ENCODE measurements around the gene ARHGEF26. TPM values are rescaled to one million over a fixed set of nuclear protein-coding genes. Genes with fewer than 3 reads are reported as not detected.

The ARHGEF26 gene
- polyA plus RNA-seq (2013, experiment 1 of 2) = 0.95 TPM
- polyA plus RNA-seq (2013, experiment 2 of 2) = 0.75 TPM

GRCh38 chr3:154120961-154121700, at the start of gene ARHGEF26:
Gene ARHGEF26, plus strand, starts transcription at chr3:154121390. Its CDS starts 603 bp downstream, at chr3:154121993.
- Histone ChIP-seq H2BK12ac (ENCODE audit: low read length in 2 of 2) (no peak within 1 kb of the TSS), H3K4ac (ENCODE audit: low read depth in 1 of 2, low read length in 2 of 2) (no peak within 1 kb of the TSS), H3K9me3 (ENCODE audit: control insufficient read depth, low read length) (no peaks in the 10 kb centered on the region), H2AFZ (ENCODE audit: low read depth, low read length) (peak within 1 kb of the TSS; percentile 73), H3K9ac (ENCODE audit: low read length) (peak within 1 kb of the TSS; percentile 81), H4K8ac (ENCODE audit: low read length) (peak within 1 kb of the TSS; percentile 59), H3K36me3 (ENCODE audit: control insufficient read depth in 1 of 2, insufficient read depth in 2 of 2, low read depth in 1 of 2, low read length in 2 of 2) (no peaks in the 10 kb centered on the region), H2BK5ac (ENCODE audit: low read depth, low read length, poor library complexity, severe bottlenecking) (no peak within 1 kb of the TSS), H3K4me1 (ENCODE audit: control insufficient read depth, insufficient read depth, low read depth, low read length) (peaks cover 11% of the 10 kb centered on the region), H3K4me3 (ENCODE audit: insufficient read depth in 1 of 2, low read depth in 1 of 2, low read length in 2 of 2) (peak within 1 kb of the TSS; percentile 79 to 88), H3K27me3 (ENCODE audit: control insufficient read depth in 1 of 2, insufficient read depth in 1 of 2, low read length in 2 of 2) (no peaks in the 10 kb centered on the region), H3K79me1 (replicated peaks; ENCODE audit: low read length, poor library complexity, severe bottlenecking) (peaks cover 6% of the 10 kb centered on the region), H4K91ac (ENCODE audit: low read length) (peak within 1 kb of the TSS; percentile 28), H3K4me2 (ENCODE audit: low read length, poor library complexity, severe bottlenecking) (peak within 1 kb of the TSS; percentile 99), H3K18ac (ENCODE audit: low read depth in 1 of 2, low read length in 2 of 2) (peak within 1 kb of the TSS; percentile 15 to 71), H2AK5ac (ENCODE audit: low read length, severe bottlenecking) (no peak within 1 kb of the TSS), H3K27ac (ENCODE audit: low read length, poor library complexity, severe bottlenecking) (no peak within 1 kb of the TSS), H2BK120ac (ENCODE audit: low read depth, low read length) (no peak within 1 kb of the TSS), H3K14ac (ENCODE audit: low read length in 2 of 2) (peak within 1 kb of the TSS in 1 of 2 experiments; percentile 46), H2BK15ac (ENCODE audit: low read depth, poor library complexity, severe bottlenecking) (no peak within 1 kb of the TSS), H3K23ac (ENCODE audit: low read length in 2 of 2) (peak within 1 kb of the TSS in 1 of 2 experiments; percentile 50)
- peak; percentile 70 for DNase-seq
- under 1% methylated on average over 61 of the region's 66 CpGs for WGBS

GRCh38 chr3:154074966-154075365, 46.2 kb upstream of the ARHGEF26 start:
- no peak overlapping the region for H2BK5ac ChIP-seq (ENCODE audit: low read depth, low read length, poor library complexity, severe bottlenecking)
- DNase-seq = no peak
- no peak overlapping the region for H2BK15ac ChIP-seq (ENCODE audit: low read depth, poor library complexity, severe bottlenecking)
- no peaks in the 10 kb centered on the region for H3K27me3 ChIP-seq (ENCODE audit: control insufficient read depth in 1 of 2, insufficient read depth in 1 of 2, low read length in 2 of 2)
- no peak overlapping the region for H2AK5ac ChIP-seq (ENCODE audit: low read length, severe bottlenecking)
- H4K8ac ChIP-seq (ENCODE audit: low read length) = no peak overlapping the region
- H2BK120ac ChIP-seq (ENCODE audit: low read depth, low read length) = no peak overlapping the region
- no peak overlapping the region for H3K4me3 ChIP-seq (ENCODE audit: insufficient read depth in 1 of 2, low read depth in 1 of 2, low read length in 2 of 2)
- no peak overlapping the region for H3K18ac ChIP-seq (ENCODE audit: low read depth in 1 of 2, low read length in 2 of 2)
- H3K27ac ChIP-seq (ENCODE audit: low read length, poor library complexity, severe bottlenecking) = no peak overlapping the region
- H2BK12ac ChIP-seq (ENCODE audit: low read length in 2 of 2) = no peak overlapping the region
- peaks cover 4% of the 10 kb centered on the region for H3K9me3 ChIP-seq (ENCODE audit: control insufficient read depth, low read length)
- H3K4me1 ChIP-seq (ENCODE audit: control insufficient read depth, insufficient read depth, low read depth, low read length) = no peaks in the 10 kb centered on the region
- H3K36me3 ChIP-seq (ENCODE audit: control insufficient read depth in 1 of 2, insufficient read depth in 2 of 2, low read depth in 1 of 2, low read length in 2 of 2) = no peaks in the 10 kb centered on the region
- H3K23ac ChIP-seq (ENCODE audit: low read length in 2 of 2) = no peak overlapping the region
- no peak overlapping the region for H3K4me2 ChIP-seq (ENCODE audit: low read length, poor library complexity, severe bottlenecking)
- no peak overlapping the region for H2AFZ ChIP-seq (ENCODE audit: low read depth, low read length)
- H3K4ac ChIP-seq (ENCODE audit: low read depth in 1 of 2, low read length in 2 of 2) = no peak overlapping the region
- no peak overlapping the region for H4K91ac ChIP-seq (ENCODE audit: low read length)
- no peak overlapping the region for H3K9ac ChIP-seq (ENCODE audit: low read length)
- no peak overlapping the region for H3K14ac ChIP-seq (ENCODE audit: low read length in 2 of 2)
- 100% methylated on average over 1 of the region's 2 CpGs for WGBS
- H3K79me1 ChIP-seq (replicated peaks; ENCODE audit: low read length, poor library complexity, severe bottlenecking) = no peaks in the 10 kb centered on the region

GRCh38 chr3:154078672-154079071, 42.5 kb upstream of the ARHGEF26 start:
- H2BK120ac ChIP-seq (ENCODE audit: low read depth, low read length) = no peak overlapping the region
- H2BK5ac ChIP-seq (ENCODE audit: low read depth, low read length, poor library complexity, severe bottlenecking) = no peak overlapping the region
- H3K9me3 ChIP-seq (ENCODE audit: control insufficient read depth, low read length) = peaks cover 4% of the 10 kb centered on the region
- no peak overlapping the region for H3K14ac ChIP-seq (ENCODE audit: low read length in 2 of 2)
- no peak overlapping the region for H2BK12ac ChIP-seq (ENCODE audit: low read length in 2 of 2)
- H3K27ac ChIP-seq (ENCODE audit: low read length, poor library complexity, severe bottlenecking) = no peak overlapping the region
- H3K4me1 ChIP-seq (ENCODE audit: control insufficient read depth, insufficient read depth, low read depth, low read length) = no peaks in the 10 kb centered on the region
- no peaks in the 10 kb centered on the region for H3K27me3 ChIP-seq (ENCODE audit: control insufficient read depth in 1 of 2, insufficient read depth in 1 of 2, low read length in 2 of 2)
- DNase-seq = no peak
- no peak overlapping the region for H3K23ac ChIP-seq (ENCODE audit: low read length in 2 of 2)
- no peak overlapping the region for H4K91ac ChIP-seq (ENCODE audit: low read length)
- no peak overlapping the region for H2BK15ac ChIP-seq (ENCODE audit: low read depth, poor library complexity, severe bottlenecking)
- H3K9ac ChIP-seq (ENCODE audit: low read length) = no peak overlapping the region
- no peak overlapping the region for H3K4me2 ChIP-seq (ENCODE audit: low read length, poor library complexity, severe bottlenecking)
- no peaks in the 10 kb centered on the region for H3K36me3 ChIP-seq (ENCODE audit: control insufficient read depth in 1 of 2, insufficient read depth in 2 of 2, low read depth in 1 of 2, low read length in 2 of 2)
- no peak overlapping the region for H3K4me3 ChIP-seq (ENCODE audit: insufficient read depth in 1 of 2, low read depth in 1 of 2, low read length in 2 of 2)
- H2AK5ac ChIP-seq (ENCODE audit: low read length, severe bottlenecking) = no peak overlapping the region
- H3K18ac ChIP-seq (ENCODE audit: low read depth in 1 of 2, low read length in 2 of 2) = no peak overlapping the region
- WGBS = 80% methylated on average over 7 of the region's 7 CpGs
- no peaks in the 10 kb centered on the region for H3K79me1 ChIP-seq (replicated peaks; ENCODE audit: low read length, poor library complexity, severe bottlenecking)
- H3K4ac ChIP-seq (ENCODE audit: low read depth in 1 of 2, low read length in 2 of 2) = no peak overlapping the region
- H4K8ac ChIP-seq (ENCODE audit: low read length) = no peak overlapping the region
- no peak overlapping the region for H2AFZ ChIP-seq (ENCODE audit: low read depth, low read length)

GRCh38 chr3:154081305-154081704, 39.9 kb upstream of the ARHGEF26 start:
- H4K8ac ChIP-seq (ENCODE audit: low read length) = no peak overlapping the region
- H3K23ac ChIP-seq (ENCODE audit: low read length in 2 of 2) = no peak overlapping the region
- H3K4me2 ChIP-seq (ENCODE audit: low read length, poor library complexity, severe bottlenecking) = no peak overlapping the region
- H3K27me3 ChIP-seq (ENCODE audit: control insufficient read depth in 1 of 2, insufficient read depth in 1 of 2, low read length in 2 of 2) = no peaks in the 10 kb centered on the region
- H2AK5ac ChIP-seq (ENCODE audit: low read length, severe bottlenecking) = no peak overlapping the region
- no peak overlapping the region for H2AFZ ChIP-seq (ENCODE audit: low read depth, low read length)
- H3K14ac ChIP-seq (ENCODE audit: low read length in 2 of 2) = no peak overlapping the region
- H3K18ac ChIP-seq (ENCODE audit: low read depth in 1 of 2, low read length in 2 of 2) = no peak overlapping the region
- no peak for DNase-seq
- no peak overlapping the region for H2BK15ac ChIP-seq (ENCODE audit: low read depth, poor library complexity, severe bottlenecking)
- no peak overlapping the region for H2BK12ac ChIP-seq (ENCODE audit: low read length in 2 of 2)
- no peak overlapping the region for H3K9ac ChIP-seq (ENCODE audit: low read length)
- no peaks in the 10 kb centered on the region for H3K79me1 ChIP-seq (replicated peaks; ENCODE audit: low read length, poor library complexity, severe bottlenecking)
- no peak overlapping the region for H4K91ac ChIP-seq (ENCODE audit: low read length)
- no peak overlapping the region for H3K4me3 ChIP-seq (ENCODE audit: insufficient read depth in 1 of 2, low read depth in 1 of 2, low read length in 2 of 2)
- H2BK120ac ChIP-seq (ENCODE audit: low read depth, low read length) = no peak overlapping the region
- H3K27ac ChIP-seq (ENCODE audit: low read length, poor library complexity, severe bottlenecking) = no peak overlapping the region
- WGBS = 86% methylated on average over 2 of the region's 2 CpGs
- no peaks in the 10 kb centered on the region for H3K36me3 ChIP-seq (ENCODE audit: control insufficient read depth in 1 of 2, insufficient read depth in 2 of 2, low read depth in 1 of 2, low read length in 2 of 2)
- no peak overlapping the region for H2BK5ac ChIP-seq (ENCODE audit: low read depth, low read length, poor library complexity, severe bottlenecking)
- no peaks in the 10 kb centered on the region for H3K9me3 ChIP-seq (ENCODE audit: control insufficient read depth, low read length)
- H3K4ac ChIP-seq (ENCODE audit: low read depth in 1 of 2, low read length in 2 of 2) = no peak overlapping the region
- H3K4me1 ChIP-seq (ENCODE audit: control insufficient read depth, insufficient read depth, low read depth, low read length) = no peaks in the 10 kb centered on the region

Measured in mesenchymal stem cell (in vitro differentiated cells and primary cell).